Heart left ventricle (tissue), 16 donors: ENCODE measurements around the gene ZNF512B. TPM values are rescaled to one million over a fixed set of nuclear protein-coding genes. Genes with fewer than 3 reads are reported as not detected.
A peak's percentile ranks its signal among the peaks of the same experiment; 100 is the strongest.

ENCODE experiments used
- ATAC-seq, 4 donors: fragments of 200-7000 bp; cut with Tn5 transposase; one replicate each; pipeline ENCODE4 v1.9.1; 2020 to 2022; ENCODE audit warnings: moderate library complexity in 4 of 4, mild to moderate bottlenecking in 3 of 4, moderate number of reproducible peaks in 1 of 4
- DNase-seq, 5 donors: peaks; one replicate each; pipeline ENCODE4 v3.0.0-alpha.2; 2020
- H3K27ac ChIP-seq, 12 donors: fragments of 200-600 bp; sonication (generic) in 4 of 12; one replicate each; pipeline versions ENCODE4 v1.5.0 to v1.8.0; 2016 to 2022; ENCODE audit warnings: mild to moderate bottlenecking in 2 of 12
- H3K27me3 ChIP-seq, 9 donors: fragments of 200-600 bp; sonication (generic) in 2 of 9; one replicate each; pipeline versions ENCODE4 v1.5.1 to v1.8.0; 2016 to 2022; ENCODE audit warnings: mild to moderate bottlenecking in 3 of 9
- H3K36me3 ChIP-seq, 9 donors: fragments of 200-600 bp; sonication (generic) in 2 of 9; one replicate each; pipeline versions ENCODE4 v1.5.0 to v1.8.0; 2018 to 2022; ENCODE audit warnings: mild to moderate bottlenecking in 2 of 9
- H3K4me1 ChIP-seq, 12 donors: fragments of 200-600 bp; sonication (generic) in 4 of 12; one replicate each; pipeline versions ENCODE4 v1.5.0 to v1.8.0; 2016 to 2022; ENCODE audit warnings: mild to moderate bottlenecking in 3 of 12
- H3K4me3 ChIP-seq, 12 donors: fragments of 200-600 bp; sonication (generic) in 4 of 12; one replicate each; pipeline versions ENCODE4 v1.5.0 to v1.8.0; 2017 to 2022; ENCODE audit warnings: mild to moderate bottlenecking in 9 of 12, moderate library complexity in 4 of 12
- H3K9me3 ChIP-seq, 12 donors: fragments of 200-600 bp; sonication (generic) in 4 of 12; one replicate each; pipeline versions ENCODE4 v1.5.0 to v1.8.0; 2016 to 2022; ENCODE audit warnings: mild to moderate bottlenecking in 1 of 12
- POLR2A ChIP-seq, 2 donors: fragments of 450-650 bp; IDR thresholded peaks; one replicate each; pipeline ENCODE4 v1.6.1; 2017; ENCODE audit warnings: antibody characterized with exemption in 2 of 2, mild to moderate bottlenecking in 2 of 2, moderate library complexity in 2 of 2
- WGBS, 4 donors: extraction: QIAGEN DNeasy Blood & Tissue Kit in 2 of 4; methylation state at CpG; one replicate each; pipeline versions ENCODE4 v1.1.5 to v1.1.7; 2013 to 2018; 5-methylcytosine and 5-hydroxymethylcytosine counted together
- intact Hi-C, 10 donors: fragments of 100-400 bp; cut with DNase I; formaldehyde crosslinking; loops; one replicate each; pipeline versions ENCODE4 v1.11.1 to v1.14.2; 2022
- polyA plus RNA-seq, 2 donors: library from polyadenylated mRNA; stranded (reverse); fragments of 200-250 nt; gene quantifications; one replicate each; pipeline ENCODE4 v1.2.3, GENCODE V29; 2013
- total RNA-seq, 9 donors: library from RNA; depleted of rRNA in 2 of 9; stranded (reverse); fragments of >200 nt in 2 of 9; fragmentation: NEBNext Ultra II Directional in 3 of 9; extraction: Animal tissue kit (Norgen Biotek cat#: 25700) in 3 of 9; gene quantifications; one replicate each; pipeline versions ENCODE4 v1.1.0 to v1.2.4, GENCODE V29; 2016 to 2023
- TF ChIP-seq, protein P1 (sequence below), 12 donors: fragments of 200-600 bp; sonication (generic) in 4 of 12; IDR thresholded peaks; one replicate each; pipeline versions ENCODE4 v1.5.0 to v1.8.0; 2018 to 2022; ENCODE audit warnings: antibody characterized with exemption in 12 of 12, mild to moderate bottlenecking in 5 of 12
- donor health status: ischemic (EF 13 %, LVEDD 7.1; RV severe dilation, severe dysfunction).
- donor health status: healthy with polysubstance abuse.
- donor health status: DM: no; HTN: yes; CAD: no.
- donor health status: DM: no; HTN: no; CAD: no.
- donor health status: ischemic (EF 25% LVEDD 6.9; RV normal size, moderate dysfunction).
- donor health status: ischemic (EF 25% LVEDD 5.7; RV mildly dilated, moderate dysfunction).
- donor health status: healthy.
- donor health status: DM: yes; HTN: yes; CAD: no.
- donor health status: ischemic (EF 35%, LVEDD 5.7; RV mildly dilated, moderate dysfunction).
- donor health status: nonischemic (EF 11% LVEDD 7.7; RV severe dilation, severe dysfunction).
- donor health status: DM: yes; HTN: yes; CAD: no.
- donor health status: PGD.
- donor health status: ischemic (EF 29% LVEDD 5.4; RV normal size, mild dysfunction).
- donor health status: nonischemic (EF 23%, LVEDD 6.1; RV moderate dilation, normal function).

The ZNF512B gene
- total and polyA plus RNA-seq, 11 donors: 7.3 to 15.9 (median 12.0) TPM

- H3K27me3 ChIP-seq: no peaks in the 10 kb centered on the region
- intact Hi-C loops: loop anchor here in 8 of 10 donors (2.0 to 10.0 kb wide), 8 partner anchors 42 to 142 kb away; partner anchors contain the start of genes C20orf204 (in 4 of the 8) and TCEA2 (in 1 of the 8)
- H3K27ac ChIP-seq: peak overlapping the region in 11 of 12 donors; percentile 62 to 93 (median 86)
- ATAC-seq: peak in 3 of 4 donors; percentile 21 to 40 (median 37)
- no peak for DNase-seq
- H3K9me3 ChIP-seq: no peaks in the 10 kb centered on the region
- TF ChIP-seq, protein P1, sequence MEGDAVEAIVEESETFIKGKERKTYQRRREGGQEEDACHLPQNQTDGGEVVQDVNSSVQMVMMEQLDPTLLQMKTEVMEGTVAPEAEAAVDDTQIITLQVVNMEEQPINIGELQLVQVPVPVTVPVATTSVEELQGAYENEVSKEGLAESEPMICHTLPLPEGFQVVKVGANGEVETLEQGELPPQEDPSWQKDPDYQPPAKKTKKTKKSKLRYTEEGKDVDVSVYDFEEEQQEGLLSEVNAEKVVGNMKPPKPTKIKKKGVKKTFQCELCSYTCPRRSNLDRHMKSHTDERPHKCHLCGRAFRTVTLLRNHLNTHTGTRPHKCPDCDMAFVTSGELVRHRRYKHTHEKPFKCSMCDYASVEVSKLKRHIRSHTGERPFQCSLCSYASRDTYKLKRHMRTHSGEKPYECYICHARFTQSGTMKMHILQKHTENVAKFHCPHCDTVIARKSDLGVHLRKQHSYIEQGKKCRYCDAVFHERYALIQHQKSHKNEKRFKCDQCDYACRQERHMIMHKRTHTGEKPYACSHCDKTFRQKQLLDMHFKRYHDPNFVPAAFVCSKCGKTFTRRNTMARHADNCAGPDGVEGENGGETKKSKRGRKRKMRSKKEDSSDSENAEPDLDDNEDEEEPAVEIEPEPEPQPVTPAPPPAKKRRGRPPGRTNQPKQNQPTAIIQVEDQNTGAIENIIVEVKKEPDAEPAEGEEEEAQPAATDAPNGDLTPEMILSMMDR (IDR thresholded peaks at IDR 0.05): no peak
- TF ChIP-seq POLR2A (IDR thresholded peaks at IDR 0.05): no peak
- 71 to 81% (median 72%) methylated on average over 11 to 15 of the region's 15 CpGs for WGBS, 4 donors
- peaks cover 7 to 45% (median 35%) of the 10 kb centered on the region in 12 donors for H3K4me1 ChIP-seq
- peak overlapping the region in 11 of 12 donors; percentile 73 to 100 (median 91) for H3K4me3 ChIP-seq
- H3K36me3 ChIP-seq: peaks cover 0 to 30% (median 24%) of the 10 kb centered on the region in 9 donors
Observed at GRCh38 chr20:63980317-63980805, 10.6 kb upstream of the ZNF512B start.

DNA sequence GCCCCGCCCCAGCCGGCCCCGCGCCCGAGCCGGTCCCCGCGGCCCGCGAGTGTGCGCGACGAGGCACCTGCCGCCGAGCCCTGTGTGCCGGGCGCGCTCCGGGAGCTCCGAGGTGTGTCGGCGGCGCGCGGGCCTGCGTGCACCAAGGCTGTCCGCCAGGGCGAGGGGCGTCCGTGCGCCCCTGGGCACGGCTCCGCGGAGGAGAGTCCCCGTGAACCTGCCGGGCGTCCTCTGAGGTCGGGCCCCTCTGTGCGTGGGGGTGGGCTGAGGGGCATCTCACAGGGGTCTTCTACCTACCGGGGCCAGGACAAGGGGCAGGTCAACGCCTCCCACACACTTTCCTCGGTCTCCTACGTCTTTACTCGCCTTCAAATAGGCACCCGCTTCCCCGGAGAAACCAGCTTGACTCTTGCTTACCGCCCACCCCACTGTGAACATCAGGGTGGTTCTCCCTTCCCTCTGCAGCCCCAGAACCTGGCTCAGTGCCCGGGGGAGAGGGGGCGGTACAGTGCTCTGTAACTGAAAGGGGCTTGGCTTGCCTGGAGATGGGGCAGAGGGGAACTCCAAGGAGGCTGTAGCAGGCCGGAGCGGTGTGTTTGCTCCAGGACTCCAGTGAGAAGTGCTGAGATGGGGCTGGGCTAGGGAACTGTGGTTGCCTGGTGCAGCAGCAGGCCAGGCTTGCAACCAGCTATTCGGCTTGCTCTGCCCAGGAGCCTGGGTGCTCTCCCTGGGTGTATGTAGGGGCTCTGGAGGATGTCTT lies 10.0 kb upstream of the ZNF512B start, which contains the start of gene SAMD10:
Gene SAMD10 (minus strand): TSS at position 86 of the 760 bp plus-strand sequence. CDS start 175 bp downstream, outside the sequence.
- peaks cover 7 to 45% (median 35%) of the 10 kb centered on the region in 12 donors for H3K4me1 ChIP-seq
- peak within 1 kb of the TSS; percentile 33 to 100 (median 86) for H3K4me3 ChIP-seq
- peaks cover 0 to 24% (median 18%) of the 10 kb centered on the region in 9 donors for H3K36me3 ChIP-seq
- no peaks in the 10 kb centered on the region for H3K9me3 ChIP-seq
- DNase-seq (peak in 3 of 5 donors; percentile 53 to 78 (median 58)), ATAC-seq (peak in 3 of 4 donors; percentile 7 to 16 (median 7))
- intact Hi-C loops: loop anchor here in 8 of 10 donors (2.0 to 10.0 kb wide), 13 partner anchors 43 to 365 kb away; partner anchors contain the start of genes C20orf204 (in 4 of the 8), TCEA2 (in 1 of the 8) and TNFRSF6B (in 1 of the 8)
- H3K27me3 ChIP-seq: no peaks in the 10 kb centered on the region
- TF ChIP-seq, protein P1 (IDR thresholded peaks at IDR 0.05): peak in 1 of 12 donors; percentile 17
- TF ChIP-seq POLR2A (IDR thresholded peaks at IDR 0.05): no peak
- H3K27ac ChIP-seq: peak within 1 kb of the TSS; percentile 58 to 93 (median 86)
- 2 to 4% (median 2%) methylated on average over 12 to 52 of the region's 52 CpGs for WGBS, 4 donors

DNA sequence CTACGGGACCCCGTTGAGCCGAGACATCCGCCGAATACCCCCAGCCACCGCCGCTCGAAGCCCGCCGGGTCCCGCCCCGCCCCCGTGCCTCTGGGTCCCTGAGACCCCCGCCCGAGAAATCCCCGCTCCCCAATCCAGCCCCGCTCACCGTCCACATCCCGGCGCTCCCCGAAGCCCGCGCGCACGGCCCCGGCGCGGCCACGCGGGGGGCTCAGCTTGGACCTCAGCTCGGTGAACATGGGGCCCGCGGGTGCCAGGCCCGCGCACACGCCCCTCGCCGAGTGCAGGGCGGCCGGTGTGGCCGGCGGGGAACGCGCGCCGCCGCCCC lies 9.5 kb upstream of the ZNF512B start:
- peaks cover 7 to 47% (median 36%) of the 10 kb centered on the region in 12 donors for H3K4me1 ChIP-seq
- DNase-seq: peak in 1 of 5 donors; percentile 57

More for the DNA sequence above, 9.5 kb upstream of the ZNF512B start:
- WGBS, 4 donors: 0 to 1% (median 1%) methylated on average over 11 to 47 of the region's 47 CpGs
- intact Hi-C loops: loop anchor here in 7 of 10 donors (5.0 to 10.0 kb wide), 6 partner anchors 64 to 364 kb away; partner anchors contain the start of gene TNFRSF6B (in 1 of the 7)
- TF ChIP-seq, protein P1 (IDR thresholded peaks at IDR 0.05): no peak
- TF ChIP-seq POLR2A (IDR thresholded peaks at IDR 0.05): no peak
- no peak for ATAC-seq
- H3K27me3 ChIP-seq: no peaks in the 10 kb centered on the region
- peak overlapping the region; percentile 58 to 93 (median 83) for H3K27ac ChIP-seq
- peak overlapping the region; percentile 33 to 100 (median 62) for H3K4me3 ChIP-seq
- H3K36me3 ChIP-seq: peaks cover 0 to 18% (median 12%) of the 10 kb centered on the region in 9 donors
- H3K9me3 ChIP-seq: no peaks in the 10 kb centered on the region
